ENCODE results near the gene TPRG1. TPM values are rescaled to one million over a fixed set of nuclear protein-coding genes. Genes with fewer than 3 reads are reported as not detected.

The TPRG1 gene
- total RNA-seq, 2 donors from 2014 or later, result 2.1 to 4.6 TPM

DNA sequence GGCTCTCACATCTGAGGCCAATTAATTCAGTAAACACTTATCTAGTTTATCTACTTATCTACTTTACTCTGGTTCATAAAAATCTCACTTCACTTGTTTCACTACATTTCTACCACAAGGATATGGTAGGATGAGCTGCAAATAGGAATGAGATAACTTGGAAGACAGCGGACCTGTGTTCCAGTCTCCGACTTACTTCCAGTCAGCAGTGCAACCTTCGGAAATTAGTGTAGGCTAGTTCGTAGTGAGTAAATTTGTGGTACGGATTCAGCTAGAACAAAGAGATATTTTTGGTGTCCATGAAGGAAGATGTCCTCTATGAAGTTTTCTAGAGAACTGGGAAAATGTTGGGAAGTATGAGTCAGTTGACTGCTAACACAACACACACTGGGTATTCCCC is 66.3 kb downstream of the TPRG1 start:
- no peak overlapping the region for H3K27ac ChIP-seq
- no peaks in the 10 kb centered on the region for H3K4me1 ChIP-seq
- H3K27me3 ChIP-seq, result no peaks in the 10 kb centered on the region
- no peak overlapping the region for H3K4me3 ChIP-seq
- DNase-seq (no peak), ATAC-seq (no peak)
- intact Hi-C loops (cut with DNase I), result no loop called here
- no peaks in the 10 kb centered on the region for H3K36me3 ChIP-seq (replicated peaks in 1 of 2; ENCODE audit: insufficient read depth in 1 of 2, low read depth in 2 of 2)
- H3K9me3 ChIP-seq, result no peaks in the 10 kb centered on the region
- TF ChIP-seq, protein P1, sequence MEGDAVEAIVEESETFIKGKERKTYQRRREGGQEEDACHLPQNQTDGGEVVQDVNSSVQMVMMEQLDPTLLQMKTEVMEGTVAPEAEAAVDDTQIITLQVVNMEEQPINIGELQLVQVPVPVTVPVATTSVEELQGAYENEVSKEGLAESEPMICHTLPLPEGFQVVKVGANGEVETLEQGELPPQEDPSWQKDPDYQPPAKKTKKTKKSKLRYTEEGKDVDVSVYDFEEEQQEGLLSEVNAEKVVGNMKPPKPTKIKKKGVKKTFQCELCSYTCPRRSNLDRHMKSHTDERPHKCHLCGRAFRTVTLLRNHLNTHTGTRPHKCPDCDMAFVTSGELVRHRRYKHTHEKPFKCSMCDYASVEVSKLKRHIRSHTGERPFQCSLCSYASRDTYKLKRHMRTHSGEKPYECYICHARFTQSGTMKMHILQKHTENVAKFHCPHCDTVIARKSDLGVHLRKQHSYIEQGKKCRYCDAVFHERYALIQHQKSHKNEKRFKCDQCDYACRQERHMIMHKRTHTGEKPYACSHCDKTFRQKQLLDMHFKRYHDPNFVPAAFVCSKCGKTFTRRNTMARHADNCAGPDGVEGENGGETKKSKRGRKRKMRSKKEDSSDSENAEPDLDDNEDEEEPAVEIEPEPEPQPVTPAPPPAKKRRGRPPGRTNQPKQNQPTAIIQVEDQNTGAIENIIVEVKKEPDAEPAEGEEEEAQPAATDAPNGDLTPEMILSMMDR (IDR thresholded peaks at IDR 0.05), result no peak
- no peak for TF ChIP-seq POLR2A (IDR thresholded peaks at IDR 0.05)
- 87 to 91% methylated on average over 5 of the region's 5 CpGs for WGBS, 2 donors

DNA sequence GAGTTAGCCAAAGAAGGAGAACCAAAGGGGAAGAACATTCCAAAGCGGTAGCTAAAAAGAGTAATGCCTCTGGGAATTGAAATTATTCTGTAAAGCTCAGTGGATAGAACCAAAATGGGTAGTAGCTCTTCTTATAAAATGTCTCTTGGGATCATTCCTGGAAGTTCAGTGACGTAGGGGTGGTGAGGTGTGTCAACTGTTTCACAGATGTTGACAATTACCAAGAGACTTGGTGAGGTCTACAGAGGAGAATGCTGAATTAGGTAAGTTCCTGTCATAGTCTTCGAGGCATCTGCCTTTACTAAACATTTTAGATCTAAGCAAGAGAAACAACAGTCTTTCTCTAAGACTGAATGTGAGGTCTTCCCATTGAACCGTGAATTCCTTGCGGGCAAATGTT is 67.8 kb downstream of the TPRG1 start:
- intact Hi-C loops (cut with DNase I), result no loop called here
- TF ChIP-seq POLR2A (IDR thresholded peaks at IDR 0.05), result no peak
- TF ChIP-seq, protein P1 (IDR thresholded peaks at IDR 0.05), result no peak
- H3K4me3 ChIP-seq, result no peak overlapping the region
- H3K36me3 ChIP-seq (replicated peaks in 1 of 2; ENCODE audit: insufficient read depth in 1 of 2, low read depth in 2 of 2), result no peaks in the 10 kb centered on the region
- H3K9me3 ChIP-seq, result no peaks in the 10 kb centered on the region
- ATAC-seq, result no peak
- H3K27me3 ChIP-seq, result no peaks in the 10 kb centered on the region
- DNase-seq, result no peak
- no peaks in the 10 kb centered on the region for H3K4me1 ChIP-seq
- H3K27ac ChIP-seq, result no peak overlapping the region
- 73 to 74% methylated on average over 5 of the region's 5 CpGs for WGBS, 2 donors

DNA sequence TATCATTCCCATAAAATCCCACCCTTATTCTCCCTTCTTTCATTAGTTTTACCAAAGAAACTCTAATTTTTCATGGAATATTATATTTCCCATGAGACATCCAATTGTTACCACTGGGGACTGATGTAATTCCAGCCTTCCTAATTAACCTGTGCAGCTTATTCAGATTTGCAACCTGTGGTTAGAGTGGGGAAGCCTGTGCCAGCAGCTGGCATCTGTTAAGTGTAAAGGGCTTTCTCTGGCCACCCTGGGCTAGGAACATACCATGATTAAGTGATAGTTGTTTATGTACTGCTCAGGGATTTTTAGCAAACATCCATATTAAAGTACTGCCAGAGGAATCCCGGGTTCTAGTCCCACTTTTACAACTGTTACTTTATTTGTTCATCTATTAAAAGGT is 78.2 kb downstream of the TPRG1 start:
- DNase-seq (no peak), ATAC-seq (no peak)
- H3K9me3 ChIP-seq, result no peaks in the 10 kb centered on the region
- no peak for TF ChIP-seq POLR2A (IDR thresholded peaks at IDR 0.05)
- TF ChIP-seq, protein P1 (IDR thresholded peaks at IDR 0.05), result no peak
- 35 to 50% methylated on average over 1 of the region's 1 CpG for WGBS, 2 donors
- H3K4me1 ChIP-seq, result no peaks in the 10 kb centered on the region
- no peak overlapping the region for H3K4me3 ChIP-seq
- H3K36me3 ChIP-seq (replicated peaks in 1 of 2; ENCODE audit: insufficient read depth in 1 of 2, low read depth in 2 of 2), result no peaks in the 10 kb centered on the region
- H3K27me3 ChIP-seq, result no peaks in the 10 kb centered on the region
- H3K27ac ChIP-seq, result no peak overlapping the region
- intact Hi-C loops (cut with DNase I), result no loop called here

DNA sequence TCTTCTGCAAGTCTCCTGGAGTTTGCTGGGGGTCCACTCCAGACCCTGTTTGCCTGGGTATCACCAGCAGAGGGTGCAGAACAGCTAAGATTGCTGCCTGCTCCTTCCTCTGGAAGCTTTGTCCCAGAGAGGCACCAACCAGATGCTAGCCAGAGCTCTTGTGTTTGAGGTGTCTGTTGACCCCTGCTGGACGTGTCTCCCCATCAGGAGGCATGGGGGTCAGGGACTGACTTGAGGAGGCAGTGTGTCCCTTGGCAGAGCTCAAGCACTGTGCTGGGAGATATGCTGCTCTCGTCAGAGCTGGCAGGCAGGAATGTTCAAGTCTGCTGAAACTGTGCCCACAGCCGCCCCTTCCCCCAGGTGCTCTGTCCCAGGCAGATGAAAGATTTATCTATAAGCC is 86.5 kb downstream of the TPRG1 start:
- Histone ChIP-seq H3K4me1 (no peaks in the 10 kb centered on the region), H3K27me3 (no peaks in the 10 kb centered on the region), H3K9me3 (no peaks in the 10 kb centered on the region), H3K36me3 (replicated peaks in 1 of 2; ENCODE audit: insufficient read depth in 1 of 2, low read depth in 2 of 2) (no peaks in the 10 kb centered on the region), H3K4me3 (no peak overlapping the region), H3K27ac (no peak overlapping the region)
- no peak for TF ChIP-seq POLR2A (IDR thresholded peaks at IDR 0.05)
- TF ChIP-seq, protein P1 (IDR thresholded peaks at IDR 0.05), result no peak
- no peak for DNase-seq
- WGBS, 2 donors, result 66 to 74% methylated on average over 3 of the region's 3 CpGs
- intact Hi-C loops (cut with DNase I), result no loop called here
- no peak for ATAC-seq

Data from body of pancreas (tissue), 4 donors.